Tibial nerve (tissue), 4 donors: ENCODE results near the gene RIMS4.

Experiments
- EP300 ChIP-seq, 2 donors: sonication (generic); formaldehyde crosslinking; IDR thresholded peaks; one replicate each; pipeline ENCODE4 v1.6.1; 2017; ENCODE audit warnings: antibody characterized with exemption in 2 of 2, mild to moderate bottlenecking in 1 of 2
- POLR2A ChIP-seq, 2 donors: fragments of 450-650 bp; IDR thresholded peaks; one replicate each; pipeline ENCODE4 v1.6.1; 2017; ENCODE audit warnings: antibody characterized with exemption in 2 of 2, mild to moderate bottlenecking in 2 of 2, moderate library complexity in 2 of 2
- TF ChIP-seq, protein P1 (sequence below), 5 experiments: fragments of 200-600 bp in 3 of 5; fragments of 450-650 bp in 2 of 5; sonication (generic) in 3 of 5; IDR thresholded peaks; one replicate each; pipeline ENCODE4 v1.5.1; 2016 to 2019; ENCODE audit warnings: antibody characterized with exemption in 5 of 5, mild to moderate bottlenecking in 3 of 5, moderate library complexity in 2 of 5

- no peak for TF ChIP-seq POLR2A (IDR thresholded peaks at IDR 0.05)
- TF ChIP-seq, protein P1, sequence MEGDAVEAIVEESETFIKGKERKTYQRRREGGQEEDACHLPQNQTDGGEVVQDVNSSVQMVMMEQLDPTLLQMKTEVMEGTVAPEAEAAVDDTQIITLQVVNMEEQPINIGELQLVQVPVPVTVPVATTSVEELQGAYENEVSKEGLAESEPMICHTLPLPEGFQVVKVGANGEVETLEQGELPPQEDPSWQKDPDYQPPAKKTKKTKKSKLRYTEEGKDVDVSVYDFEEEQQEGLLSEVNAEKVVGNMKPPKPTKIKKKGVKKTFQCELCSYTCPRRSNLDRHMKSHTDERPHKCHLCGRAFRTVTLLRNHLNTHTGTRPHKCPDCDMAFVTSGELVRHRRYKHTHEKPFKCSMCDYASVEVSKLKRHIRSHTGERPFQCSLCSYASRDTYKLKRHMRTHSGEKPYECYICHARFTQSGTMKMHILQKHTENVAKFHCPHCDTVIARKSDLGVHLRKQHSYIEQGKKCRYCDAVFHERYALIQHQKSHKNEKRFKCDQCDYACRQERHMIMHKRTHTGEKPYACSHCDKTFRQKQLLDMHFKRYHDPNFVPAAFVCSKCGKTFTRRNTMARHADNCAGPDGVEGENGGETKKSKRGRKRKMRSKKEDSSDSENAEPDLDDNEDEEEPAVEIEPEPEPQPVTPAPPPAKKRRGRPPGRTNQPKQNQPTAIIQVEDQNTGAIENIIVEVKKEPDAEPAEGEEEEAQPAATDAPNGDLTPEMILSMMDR (IDR thresholded peaks at IDR 0.05): peak in 1 of 5 experiments; percentile 21
- peak in 1 of 2 donors; percentile 32 for TF ChIP-seq EP300 (IDR thresholded peaks at IDR 0.05)
These were observed 74.0 kb downstream of the RIMS4 start for GRCh38 chr20:44736170-44737021.
